Bronchial epithelial cell (primary cell): Measurements from ENCODE around the gene TMIE. TPM values are rescaled to one million over a fixed set of nuclear protein-coding genes. Genes with fewer than 3 reads are reported as not detected.

ENCODE experiments used
- DNase-seq: peaks from one replicate; pipeline ENCODE4 v3.0.0-alpha.2; 2010; ENCODE audit warnings: low read depth
- FAIRE-seq: peaks from 2 replicates; lab custom pipeline; 2011; peaks lifted over from hg19 to GRCh38; lab: Jason Lieb, UNC
- H3K27me3 ChIP-seq: 2 replicates; pipeline ENCODE4 v1.5.1; 2011; ENCODE audit warnings: low read length; ENCODE audit not compliant: control insufficient read depth, insufficient read depth
- H3K36me3 ChIP-seq: 2 replicates; pipeline ENCODE4 v1.5.1; 2011; ENCODE audit warnings: low read length; ENCODE audit not compliant: control insufficient read depth, insufficient read depth
- H3K4me3 ChIP-seq: 2 replicates; pipeline ENCODE4 v1.5.1; 2011; ENCODE audit warnings: mild to moderate bottlenecking, low read depth, low read length, control low read depth
- total RNA-seq: library from RNA; depleted of rRNA; stranded (reverse); fragments of >200 nt; gene quantifications from 2 replicates; pipeline ENCODE4 v1.2.1, GENCODE V29; 2014
- TF ChIP-seq, protein P1 (sequence below): IDR thresholded peaks from 2 replicates; pipeline ENCODE4 v1.5.1; 2011; ENCODE audit warnings: mild to moderate bottlenecking, moderate library complexity, low read length, control low read depth, inconsistent platforms; ENCODE audit not compliant: insufficient read depth, severe bottlenecking

Gene TMIE
- total RNA-seq, 1 donor from 2014 or later: 1.6 TPM

GRCh38 chr3:46722443-46722842, 21.3 kb downstream of the TMIE start:
- FAIRE-seq (no peak), DNase-seq (no peak)
- TF ChIP-seq, protein P1, sequence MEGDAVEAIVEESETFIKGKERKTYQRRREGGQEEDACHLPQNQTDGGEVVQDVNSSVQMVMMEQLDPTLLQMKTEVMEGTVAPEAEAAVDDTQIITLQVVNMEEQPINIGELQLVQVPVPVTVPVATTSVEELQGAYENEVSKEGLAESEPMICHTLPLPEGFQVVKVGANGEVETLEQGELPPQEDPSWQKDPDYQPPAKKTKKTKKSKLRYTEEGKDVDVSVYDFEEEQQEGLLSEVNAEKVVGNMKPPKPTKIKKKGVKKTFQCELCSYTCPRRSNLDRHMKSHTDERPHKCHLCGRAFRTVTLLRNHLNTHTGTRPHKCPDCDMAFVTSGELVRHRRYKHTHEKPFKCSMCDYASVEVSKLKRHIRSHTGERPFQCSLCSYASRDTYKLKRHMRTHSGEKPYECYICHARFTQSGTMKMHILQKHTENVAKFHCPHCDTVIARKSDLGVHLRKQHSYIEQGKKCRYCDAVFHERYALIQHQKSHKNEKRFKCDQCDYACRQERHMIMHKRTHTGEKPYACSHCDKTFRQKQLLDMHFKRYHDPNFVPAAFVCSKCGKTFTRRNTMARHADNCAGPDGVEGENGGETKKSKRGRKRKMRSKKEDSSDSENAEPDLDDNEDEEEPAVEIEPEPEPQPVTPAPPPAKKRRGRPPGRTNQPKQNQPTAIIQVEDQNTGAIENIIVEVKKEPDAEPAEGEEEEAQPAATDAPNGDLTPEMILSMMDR: no peak
- no peaks in the 10 kb centered on the region for H3K36me3 ChIP-seq
- no peak overlapping the region for H3K4me3 ChIP-seq
- no peaks in the 10 kb centered on the region for H3K27me3 ChIP-seq

DNA sequence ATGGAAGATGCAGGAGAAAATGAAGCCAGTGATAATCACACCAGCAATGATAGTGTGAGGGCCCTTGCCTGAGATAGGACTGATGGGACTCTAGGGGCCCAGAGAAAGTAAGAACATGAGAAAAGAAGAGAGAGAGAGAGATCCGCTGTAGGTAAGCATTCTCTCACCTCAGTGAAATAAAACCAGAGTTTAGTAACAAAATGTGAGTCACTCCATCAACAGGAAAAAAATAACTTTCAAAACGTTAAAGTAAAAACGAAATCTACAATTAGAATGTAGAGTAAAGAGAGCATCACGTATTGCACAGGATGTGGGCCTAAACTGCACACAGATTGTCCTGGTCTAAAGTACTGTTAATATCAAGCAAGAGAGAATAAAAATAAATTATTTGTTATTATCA, 23.2 kb downstream of the TMIE start:
- FAIRE-seq (no peak), DNase-seq (no peak)
- TF ChIP-seq, protein P1: no peak
- Histone ChIP-seq H3K27me3 (peaks cover 2% of the 10 kb centered on the region), H3K36me3 (no peaks in the 10 kb centered on the region), H3K4me3 (no peak overlapping the region)

DNA sequence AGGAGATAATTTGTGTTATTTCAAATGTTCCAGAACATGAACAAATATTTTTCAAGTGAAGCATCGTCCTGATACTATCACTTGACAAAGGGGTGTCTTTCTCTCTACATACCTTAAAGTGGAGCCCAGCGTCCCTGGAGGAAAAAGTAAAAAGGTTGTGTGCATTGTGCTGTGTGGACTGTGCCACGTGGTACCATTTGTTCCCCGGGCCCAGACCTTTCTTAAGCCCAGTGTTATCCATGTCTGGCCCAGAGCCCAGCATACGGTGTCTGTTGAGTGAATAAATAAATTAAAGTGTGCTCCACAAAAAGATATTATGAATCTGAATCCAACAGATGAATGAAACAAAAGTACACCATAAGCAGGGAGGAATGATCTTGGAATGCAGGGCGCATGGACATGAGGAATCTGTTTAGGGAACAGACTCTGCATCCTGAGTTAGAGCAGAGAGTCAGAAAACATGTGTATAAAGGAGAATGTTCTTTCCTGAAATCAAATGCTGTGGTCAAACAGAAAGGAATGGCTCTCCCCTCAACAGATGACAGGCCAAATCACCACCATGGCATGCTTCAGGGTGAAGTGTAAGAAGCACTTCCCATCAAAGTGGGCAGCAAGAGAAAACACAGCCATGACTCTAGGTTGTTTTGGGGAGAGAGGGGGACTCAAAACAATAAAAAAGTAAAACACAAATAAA, 24.6 kb downstream of the TMIE start:
- FAIRE-seq (no peak), DNase-seq (no peak)
- TF ChIP-seq, protein P1: no peak

DNA sequence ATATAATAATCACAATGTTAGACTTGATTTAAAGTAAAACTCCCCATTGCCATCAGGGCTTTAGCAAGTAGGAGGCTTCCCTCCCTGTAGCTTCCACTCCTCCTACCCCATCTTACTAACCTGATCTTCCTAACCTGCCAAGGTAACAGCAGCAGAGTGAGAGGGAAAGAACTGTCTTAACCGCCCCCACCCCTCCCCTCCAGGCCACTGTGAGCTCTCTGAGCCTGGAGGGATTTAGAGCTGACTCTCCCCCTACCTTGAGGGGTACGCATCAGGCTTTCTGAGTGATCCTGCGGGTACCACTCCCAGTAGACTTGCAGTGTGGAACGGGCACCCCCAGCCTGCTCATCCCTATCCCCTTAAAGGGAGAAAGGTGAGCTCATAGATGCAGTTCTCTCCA, 27.8 kb downstream of the TMIE start:
- DNase-seq (no peak), FAIRE-seq (no peak)
- H3K36me3 ChIP-seq: no peaks in the 10 kb centered on the region
- TF ChIP-seq, protein P1: no peak
- H3K27me3 ChIP-seq: peaks cover 2% of the 10 kb centered on the region
- H3K4me3 ChIP-seq: no peak overlapping the region

More for the DNA sequence above, 24.6 kb downstream of the TMIE start:
- Histone ChIP-seq H3K4me3 (no peak overlapping the region), H3K36me3 (no peaks in the 10 kb centered on the region), H3K27me3 (peaks cover 2% of the 10 kb centered on the region)

DNA sequence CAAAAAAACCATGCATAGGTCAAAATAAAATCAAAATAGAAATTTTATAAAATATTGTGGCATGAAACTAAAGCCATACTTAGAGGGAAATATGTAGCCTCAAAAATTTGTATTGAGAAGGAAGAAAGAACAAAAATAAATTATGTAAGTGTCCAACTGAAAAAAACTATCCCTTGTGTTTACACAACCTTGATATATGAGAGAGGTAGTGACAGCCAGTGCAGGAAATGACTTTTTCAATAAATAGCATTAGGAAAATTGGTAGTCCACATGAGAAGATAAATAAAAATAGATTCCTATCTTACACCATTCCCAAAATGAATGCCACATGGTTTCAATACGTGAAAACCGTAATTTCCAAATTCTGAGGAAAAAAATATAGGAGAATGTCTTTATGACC, 29.6 kb downstream of the TMIE start:
- FAIRE-seq: no peak
- no peak overlapping the region for H3K4me3 ChIP-seq
- TF ChIP-seq, protein P1: no peak
- H3K36me3 ChIP-seq: no peaks in the 10 kb centered on the region
- DNase-seq: no peak
- peaks cover 2% of the 10 kb centered on the region for H3K27me3 ChIP-seq

DNA sequence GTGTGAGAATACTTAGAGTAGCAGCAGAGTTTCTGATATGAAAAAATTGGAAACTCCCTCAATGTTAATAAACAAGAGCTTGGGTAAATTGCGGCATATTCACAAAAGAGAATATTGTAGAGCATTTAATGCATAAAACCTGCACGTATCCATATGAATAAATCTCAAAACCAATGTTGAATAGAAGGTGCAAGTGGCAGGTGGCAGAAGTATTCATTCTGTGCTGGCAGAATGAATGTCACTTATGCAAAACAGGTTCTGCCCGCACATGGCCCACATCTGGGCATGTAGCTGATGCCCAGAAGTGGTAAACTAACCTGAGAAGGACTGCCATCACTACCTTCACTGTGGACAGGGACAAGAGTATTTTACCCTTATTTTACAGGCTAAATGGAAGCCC, 30.6 kb downstream of the TMIE start:
- FAIRE-seq (no peak), DNase-seq (no peak)

More for the DNA sequence above, 30.6 kb downstream of the TMIE start:
- H3K4me3 ChIP-seq: no peak overlapping the region
- TF ChIP-seq, protein P1: no peak
- no peaks in the 10 kb centered on the region for H3K36me3 ChIP-seq
- H3K27me3 ChIP-seq: peaks cover 2% of the 10 kb centered on the region
